ENCODE data around the gene DSE. TPM values are rescaled to one million over a fixed set of nuclear protein-coding genes. Genes with fewer than 3 reads are reported as not detected.
"Not testable (repeated sequence)": the region's sequence is repeated elsewhere in the genome, so short reads cannot be mapped to it uniquely, and the experiment has no call there.

Gene DSE
- total RNA-seq, 2 experiments from 2014 or later, result 3.6 to 4.2 TPM

DNA sequence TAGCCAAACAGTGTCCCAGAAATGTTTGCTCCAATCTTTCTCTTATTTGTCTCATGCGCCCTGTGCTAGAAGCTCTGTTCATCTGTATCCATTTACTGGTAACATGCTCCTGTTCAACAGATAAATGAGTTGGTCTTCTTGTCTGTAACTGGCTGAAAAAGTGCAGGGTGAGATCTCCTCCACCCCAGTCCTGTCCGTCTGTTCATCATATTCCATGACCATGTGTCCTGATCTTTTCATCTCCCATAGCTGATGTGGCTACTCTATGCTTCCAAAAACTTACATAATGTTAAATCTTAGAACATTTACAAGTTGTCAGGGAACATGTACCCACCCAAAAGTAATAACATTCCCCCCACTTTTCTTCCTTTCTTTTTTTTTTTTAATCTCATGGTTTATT, 31.8 kb upstream of the DSE start:
- Mint-ChIP-seq H3K4me3 (no peak overlapping the region), H3K9me3 (peaks cover 4% of the 10 kb centered on the region), H3K36me3 (ENCODE audit: low read depth) (no peaks in the 10 kb centered on the region), H3K27ac (no peak overlapping the region), H3K27me3 (no peaks in the 10 kb centered on the region), H3K4me1 (no peaks in the 10 kb centered on the region)
- POLR2A ChIA-PET, result no interaction called here
- no peak for DNase-seq
- CTCF ChIA-PET, result interaction anchor here (1.3 kb wide), 1 partner anchor 9 kb away, joined by 3 read pairs; no protein-coding TSS in a partner anchor

DNA sequence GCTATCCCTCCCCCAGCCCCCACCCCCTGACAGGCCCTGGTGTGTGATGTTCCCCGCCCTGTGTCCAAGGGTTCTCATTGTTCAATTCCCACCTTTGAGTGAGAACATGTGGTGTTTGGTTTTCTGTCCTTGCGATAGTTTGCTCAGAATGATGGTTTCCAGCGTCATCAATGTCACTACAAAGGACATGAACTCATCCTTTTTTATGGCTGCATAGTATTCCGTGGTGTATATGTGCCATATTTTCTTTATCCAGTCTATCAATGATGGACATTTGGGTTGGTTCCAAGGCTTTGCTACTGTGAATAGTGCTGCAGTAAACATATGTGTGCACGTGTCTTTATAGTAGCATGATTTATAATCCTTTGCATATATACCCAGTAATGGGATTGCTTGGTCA, 30.1 kb upstream of the DSE start:
- DNase-seq; H3K36me3 Mint-ChIP-seq (ENCODE audit: low read depth); H3K9me3 Mint-ChIP-seq; POLR2A ChIA-PET; H3K4me1 Mint-ChIP-seq; H3K27ac Mint-ChIP-seq; H3K4me3 Mint-ChIP-seq; CTCF ChIA-PET; H3K27me3 Mint-ChIP-seq: not testable (repeated sequence)

DNA sequence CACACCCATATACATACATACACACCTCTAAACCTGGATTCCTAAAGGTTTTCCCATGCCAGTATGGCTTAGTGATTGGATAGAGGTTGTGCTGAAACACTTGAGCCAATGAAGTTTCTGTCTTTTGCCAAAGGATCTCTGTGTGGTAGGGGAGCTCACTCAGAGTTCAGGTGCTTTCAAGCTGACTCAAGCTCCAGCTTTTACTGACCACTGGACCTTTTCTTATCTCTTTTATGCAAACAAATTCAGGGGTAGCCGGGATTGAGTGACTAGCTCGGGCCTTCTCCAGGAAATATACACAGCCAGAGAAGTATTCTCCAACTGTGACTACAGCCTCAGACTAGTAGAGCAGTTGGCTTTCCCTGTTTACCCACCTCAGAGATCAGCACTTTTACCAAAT, 21.5 kb upstream of the DSE start:
- no peak for DNase-seq
- Mint-ChIP-seq H3K9me3 (no peaks in the 10 kb centered on the region), H3K4me1 (no peaks in the 10 kb centered on the region), H3K27ac (no peak overlapping the region), H3K36me3 (ENCODE audit: low read depth) (no peaks in the 10 kb centered on the region), H3K27me3 (no peaks in the 10 kb centered on the region), H3K4me3 (no peak overlapping the region)
- ChIA-PET POLR2A (no interaction called here), CTCF (interaction anchor here (0.7 to 1.4 kb wide), 2 partner anchors 10 to 183 kb away, joined by 3 to 4 read pairs; no protein-coding TSS in a partner anchor)

DNA sequence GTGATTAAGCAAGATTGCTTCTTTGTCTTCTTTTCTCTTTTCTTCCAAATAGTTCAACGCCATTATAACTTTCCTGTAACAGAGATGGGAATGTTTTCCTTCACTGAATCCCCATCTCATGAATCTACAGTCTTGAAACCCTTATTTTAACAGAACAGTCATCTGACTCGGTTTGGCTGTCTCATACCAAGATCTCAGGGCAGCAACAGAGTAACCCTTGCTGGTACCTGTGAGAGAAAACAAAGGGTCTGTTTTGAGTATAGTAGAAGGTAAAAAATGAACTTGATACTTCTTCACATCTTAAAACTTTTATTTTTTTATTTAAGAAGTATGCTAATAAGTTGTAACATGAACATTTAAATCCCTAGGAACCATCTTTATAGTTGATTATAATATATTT, 19.6 kb upstream of the DSE start:
- Mint-ChIP-seq H3K27ac (no peak overlapping the region), H3K4me3 (no peak overlapping the region), H3K4me1 (no peaks in the 10 kb centered on the region), H3K36me3 (ENCODE audit: low read depth) (no peaks in the 10 kb centered on the region), H3K27me3 (no peaks in the 10 kb centered on the region), H3K9me3 (no peaks in the 10 kb centered on the region)
- no peak for DNase-seq
- POLR2A ChIA-PET, result no interaction called here
- CTCF ChIA-PET, result no interaction called here

DNA sequence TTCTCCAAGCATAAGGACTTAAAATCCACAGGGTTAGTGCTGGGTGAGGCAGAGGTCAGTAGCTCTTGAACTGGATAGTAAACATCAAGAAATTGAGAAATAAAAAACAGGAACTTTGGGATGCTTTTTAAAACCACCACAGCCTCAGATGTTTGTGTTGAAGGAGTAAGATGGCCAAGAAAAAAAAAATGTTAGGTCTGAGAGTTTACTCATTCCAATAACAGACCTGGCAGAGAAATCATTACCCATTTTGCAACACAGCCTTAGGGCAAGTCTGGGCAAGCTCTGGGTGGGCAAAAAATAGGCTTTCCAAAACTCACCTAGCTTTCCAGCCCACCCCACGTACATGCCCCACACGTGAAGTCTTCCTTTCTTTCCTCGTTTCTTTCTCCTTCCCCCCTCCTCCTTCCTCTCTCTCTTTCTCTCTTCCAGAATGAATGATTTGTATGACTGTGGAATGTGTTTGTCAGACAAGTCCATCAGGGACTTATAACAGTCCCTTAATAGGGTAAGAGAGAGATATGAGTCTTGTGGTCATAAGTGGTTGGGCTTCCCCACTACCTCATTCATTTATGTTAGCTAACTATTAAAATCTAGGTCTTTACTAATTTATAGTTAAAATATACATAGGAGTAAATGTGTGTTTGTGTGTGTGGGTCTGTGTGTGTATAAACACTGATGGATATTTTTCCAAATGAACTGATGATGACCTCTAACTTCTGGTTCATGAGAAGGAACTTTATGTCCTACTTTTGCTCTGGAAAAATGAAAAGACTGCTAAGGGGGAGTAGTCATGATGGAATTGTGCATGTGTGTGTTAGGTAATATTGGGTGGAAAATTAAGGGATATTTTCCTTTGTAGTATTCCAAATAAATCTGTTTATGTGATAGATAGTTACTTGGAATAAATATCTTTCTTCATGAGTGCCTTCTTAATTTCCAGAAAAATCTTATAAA, 18.0 kb upstream of the DSE start:
- POLR2A ChIA-PET, result no interaction called here

DNA sequence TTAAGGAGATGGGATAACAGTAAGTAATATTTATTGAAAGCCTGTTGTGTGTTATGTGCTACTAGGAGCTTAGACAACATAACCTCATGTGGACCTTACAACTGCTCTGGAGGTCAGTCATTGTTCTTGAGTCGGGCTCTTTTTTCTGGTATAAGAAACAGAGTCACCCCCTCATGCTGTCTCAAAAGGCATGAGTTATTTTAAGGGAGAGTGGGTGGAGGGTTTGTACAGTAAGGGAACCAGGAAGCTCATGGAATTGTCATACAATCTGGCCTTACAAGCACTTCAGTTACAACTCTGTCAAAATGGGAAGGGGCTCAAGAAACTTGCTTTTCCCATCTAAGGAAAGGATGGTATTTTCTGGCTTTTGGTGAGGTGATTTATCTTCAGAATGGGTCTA, 16.5 kb upstream of the DSE start:
- Mint-ChIP-seq H3K9me3 (no peaks in the 10 kb centered on the region), H3K36me3 (ENCODE audit: low read depth) (no peaks in the 10 kb centered on the region), H3K4me3 (no peak overlapping the region), H3K27me3 (no peaks in the 10 kb centered on the region), H3K4me1 (no peaks in the 10 kb centered on the region), H3K27ac (no peak overlapping the region)
- ChIA-PET CTCF (interaction anchor here (0.6 to 1.7 kb wide), 3 partner anchors 16 to 120 kb away, joined by 3 to 4 read pairs (median 3); partner anchors contain the start of gene DSE), POLR2A (no interaction called here)
- no peak for DNase-seq

More for the DNA sequence above, 18.0 kb upstream of the DSE start:
- no peak overlapping the region for H3K27ac Mint-ChIP-seq
- H3K9me3 Mint-ChIP-seq, result no peaks in the 10 kb centered on the region
- CTCF ChIA-PET, result interaction anchor here (1.4 to 1.7 kb wide), 2 partner anchors 18 to 65 kb away, joined by 3 to 4 read pairs; partner anchors contain the start of gene DSE
- no peaks in the 10 kb centered on the region for H3K4me1 Mint-ChIP-seq
- H3K36me3 Mint-ChIP-seq (ENCODE audit: low read depth), result no peaks in the 10 kb centered on the region
- no peak overlapping the region for H3K4me3 Mint-ChIP-seq
- H3K27me3 Mint-ChIP-seq, result no peaks in the 10 kb centered on the region
- DNase-seq, result no peak

DNA sequence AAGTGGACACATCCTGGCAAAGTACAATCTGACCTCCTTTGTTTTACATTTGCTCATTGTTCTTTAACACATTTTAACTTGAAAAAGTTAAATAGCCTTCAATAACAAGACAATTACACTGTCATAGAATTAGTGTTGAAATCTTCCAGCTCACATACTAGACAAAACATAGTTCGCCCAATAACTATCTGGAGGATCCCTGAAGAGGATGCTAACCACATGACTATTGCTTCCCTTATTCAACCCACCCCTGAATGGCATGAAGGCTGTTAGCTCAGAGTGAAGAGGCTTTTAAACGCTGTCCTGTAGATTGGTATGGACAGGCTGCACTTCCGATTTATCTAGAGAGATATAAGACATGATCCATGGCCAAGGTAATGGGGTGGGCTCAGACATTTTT, 15.0 kb upstream of the DSE start:
- Mint-ChIP-seq H3K27ac (no peak overlapping the region), H3K4me3 (no peak overlapping the region), H3K36me3 (ENCODE audit: low read depth) (no peaks in the 10 kb centered on the region), H3K27me3 (no peaks in the 10 kb centered on the region), H3K9me3 (no peaks in the 10 kb centered on the region), H3K4me1 (no peaks in the 10 kb centered on the region)
- ChIA-PET POLR2A (no interaction called here), CTCF (no interaction called here)
- DNase-seq, result no peak

DNA sequence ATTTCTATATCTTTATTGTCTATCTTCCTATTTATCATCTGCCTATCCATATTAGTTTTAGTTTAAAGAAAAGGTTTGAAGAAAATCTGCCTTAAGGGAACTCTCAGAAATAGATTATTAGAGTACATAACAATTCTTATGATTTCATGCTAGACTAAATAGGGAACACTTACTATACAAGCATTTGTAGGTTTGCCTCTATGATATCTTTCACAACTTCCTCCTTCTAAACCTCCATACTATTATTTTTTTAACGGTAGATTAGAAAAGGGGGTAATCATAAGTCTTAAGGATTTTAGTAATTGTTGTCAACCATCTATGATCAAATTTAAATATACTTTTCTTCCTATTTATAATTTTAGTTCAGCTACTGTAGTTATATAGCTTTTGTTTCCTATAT, 11.6 kb upstream of the DSE start:
- Mint-ChIP-seq H3K27ac (no peak overlapping the region), H3K36me3 (ENCODE audit: low read depth) (no peaks in the 10 kb centered on the region), H3K4me3 (no peak overlapping the region), H3K9me3 (no peaks in the 10 kb centered on the region), H3K27me3 (no peaks in the 10 kb centered on the region), H3K4me1 (no peaks in the 10 kb centered on the region)
- ChIA-PET POLR2A (no interaction called here), CTCF (interaction anchor here (1.0 to 1.7 kb wide), 3 partner anchors 9 to 175 kb away, joined by 3 to 5 read pairs (median 4); no protein-coding TSS in a partner anchor)
- no peak for DNase-seq

DNA sequence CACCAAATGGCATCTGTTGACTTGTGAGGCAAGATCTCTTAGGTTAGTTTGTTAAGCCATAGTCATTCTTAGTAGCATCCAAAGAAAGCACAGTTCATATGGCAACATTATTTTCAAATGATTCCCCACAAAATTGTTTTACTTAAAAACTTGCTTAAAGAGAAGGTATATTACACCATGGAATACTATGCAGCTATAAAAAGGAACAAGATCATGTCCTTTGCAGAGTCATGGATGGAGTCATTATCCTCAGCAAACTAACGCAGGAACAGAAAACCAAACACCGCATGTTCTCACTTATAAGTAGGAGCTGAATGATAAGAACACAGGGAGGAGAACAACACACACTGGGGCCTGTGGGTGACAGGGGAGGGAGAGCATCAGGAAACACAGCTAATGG, 10.9 kb upstream of the DSE start:
- Mint-ChIP-seq H3K9me3 (no peaks in the 10 kb centered on the region), H3K36me3 (ENCODE audit: low read depth) (no peaks in the 10 kb centered on the region), H3K4me3 (no peak overlapping the region), H3K27me3 (no peaks in the 10 kb centered on the region), H3K4me1 (no peaks in the 10 kb centered on the region), H3K27ac (no peak overlapping the region)
- ChIA-PET POLR2A (no interaction called here), CTCF (interaction anchor here (1.0 to 1.7 kb wide), 3 partner anchors 9 to 174 kb away, joined by 3 to 5 read pairs (median 4); no protein-coding TSS in a partner anchor)
- DNase-seq, result no peak

DNA sequence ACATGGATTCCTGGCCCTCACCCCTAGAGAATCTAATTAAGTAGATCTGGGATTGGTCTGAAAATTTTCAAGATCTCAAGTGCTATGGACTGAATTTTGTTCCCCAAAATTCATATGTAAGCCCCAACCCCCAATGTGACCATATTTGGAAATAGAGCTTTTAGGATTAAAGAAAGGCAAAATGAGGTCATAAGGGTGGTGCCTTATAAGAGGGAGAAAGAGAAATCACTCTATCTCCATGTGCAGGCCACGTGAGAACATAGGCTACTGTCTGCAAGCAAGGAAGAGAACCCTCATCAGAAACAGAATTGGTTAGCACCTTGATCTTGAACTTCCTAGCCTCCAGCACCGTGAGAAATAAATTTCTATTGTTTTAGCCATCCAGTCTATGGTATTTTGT, 8.5 kb upstream of the DSE start:
- no peaks in the 10 kb centered on the region for H3K9me3 Mint-ChIP-seq
- H3K36me3 Mint-ChIP-seq (ENCODE audit: low read depth), result no peaks in the 10 kb centered on the region
- ChIA-PET POLR2A (no interaction called here), CTCF (interaction anchor here (0.9 kb wide), 1 partner anchor 155 kb away, joined by 3 read pairs; no protein-coding TSS in a partner anchor)
- no peaks in the 10 kb centered on the region for H3K27me3 Mint-ChIP-seq
- no peak overlapping the region for H3K27ac Mint-ChIP-seq
- no peak overlapping the region for H3K4me3 Mint-ChIP-seq
- DNase-seq, result no peak
- H3K4me1 Mint-ChIP-seq, result no peaks in the 10 kb centered on the region

DNA sequence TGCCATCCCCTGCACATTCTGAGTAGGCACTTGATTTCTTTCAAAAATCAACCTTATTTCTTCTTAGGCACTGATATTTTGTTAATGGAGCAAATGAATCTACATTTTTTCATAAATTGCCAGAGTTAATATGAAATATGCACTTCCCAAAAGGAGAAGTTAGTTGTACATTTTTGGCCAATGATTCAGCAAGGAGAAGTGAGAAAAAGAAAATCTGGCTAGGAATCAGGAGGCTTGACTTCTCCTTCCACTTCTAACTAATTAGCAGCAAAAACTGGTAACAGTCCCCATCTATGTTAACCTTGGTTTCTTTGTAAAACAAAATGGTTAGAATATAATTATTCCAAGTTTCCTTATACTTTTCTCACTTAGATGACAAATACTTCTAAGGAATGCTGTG, 7.0 kb upstream of the DSE start:
- CTCF ChIA-PET, result no interaction called here
- POLR2A ChIA-PET, result no interaction called here
- H3K27me3 Mint-ChIP-seq, result no peaks in the 10 kb centered on the region
- no peak overlapping the region for H3K4me3 Mint-ChIP-seq
- DNase-seq, result no peak
- peaks cover 3% of the 10 kb centered on the region for H3K4me1 Mint-ChIP-seq
- H3K9me3 Mint-ChIP-seq, result no peaks in the 10 kb centered on the region
- no peak overlapping the region for H3K27ac Mint-ChIP-seq
- no peaks in the 10 kb centered on the region for H3K36me3 Mint-ChIP-seq (ENCODE audit: low read depth)

DNA sequence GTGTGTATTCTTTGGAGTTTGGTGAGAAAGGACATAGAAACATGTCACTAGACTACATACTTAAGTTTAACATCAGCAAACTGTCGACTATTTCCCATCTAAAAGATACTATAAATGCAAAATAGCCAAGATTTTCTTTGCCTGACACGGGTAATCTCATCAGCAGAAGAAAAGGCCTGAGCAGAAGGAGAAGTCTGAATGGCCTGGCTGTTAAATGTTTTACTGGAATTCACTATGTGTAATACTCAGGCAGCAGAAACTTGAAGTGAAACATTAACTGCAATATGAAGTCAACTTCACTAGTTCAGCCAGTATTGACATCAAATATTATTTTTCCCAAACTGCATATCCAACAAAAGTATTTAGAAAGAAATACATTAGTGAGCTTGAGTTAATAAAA, 6.4 kb upstream of the DSE start:
- Mint-ChIP-seq H3K4me1 (peaks cover 3% of the 10 kb centered on the region), H3K27me3 (peaks cover 1% of the 10 kb centered on the region), H3K36me3 (ENCODE audit: low read depth) (no peaks in the 10 kb centered on the region), H3K9me3 (no peaks in the 10 kb centered on the region), H3K4me3 (no peak overlapping the region), H3K27ac (no peak overlapping the region)
- ChIA-PET POLR2A (no interaction called here), CTCF (no interaction called here)
- DNase-seq, result no peak

DNA sequence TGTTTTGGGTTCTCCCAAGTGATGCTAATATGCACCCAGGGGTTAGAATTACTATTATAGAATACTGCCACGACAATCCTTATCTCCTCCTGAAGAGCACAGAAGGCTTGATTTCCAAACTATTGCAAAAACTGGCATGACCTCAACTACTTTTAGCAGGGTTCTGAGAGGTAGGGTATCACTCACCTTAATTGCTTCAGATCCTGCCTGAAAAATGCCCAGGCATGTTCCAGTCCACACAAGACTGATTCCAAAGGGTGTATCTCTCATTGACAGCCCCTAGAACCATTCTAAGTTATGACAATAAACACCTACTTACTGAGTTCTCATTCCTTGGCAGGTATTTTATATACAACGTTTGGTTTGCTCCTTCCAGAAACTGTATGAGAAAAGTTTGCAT, 5.0 kb upstream of the DSE start:
- ChIA-PET CTCF (no interaction called here), POLR2A (no interaction called here)
- no peak overlapping the region for H3K27ac Mint-ChIP-seq
- no peak overlapping the region for H3K4me3 Mint-ChIP-seq
- peaks cover 11% of the 10 kb centered on the region for H3K4me1 Mint-ChIP-seq
- H3K36me3 Mint-ChIP-seq (ENCODE audit: low read depth), result no peaks in the 10 kb centered on the region
- no peaks in the 10 kb centered on the region for H3K9me3 Mint-ChIP-seq
- DNase-seq, result no peak
- H3K27me3 Mint-ChIP-seq, result peaks cover 12% of the 10 kb centered on the region

All from activated CD4-positive, alpha-beta T cell treated with anti-CD3 and anti-CD28 coated beads, Interleukin-2, amount 10 ng/mL, durations not matched to agents 7 days and 5 days (primary cell).